ENCODE results near the gene CRHR1.

Gene CRHR1

DNA sequence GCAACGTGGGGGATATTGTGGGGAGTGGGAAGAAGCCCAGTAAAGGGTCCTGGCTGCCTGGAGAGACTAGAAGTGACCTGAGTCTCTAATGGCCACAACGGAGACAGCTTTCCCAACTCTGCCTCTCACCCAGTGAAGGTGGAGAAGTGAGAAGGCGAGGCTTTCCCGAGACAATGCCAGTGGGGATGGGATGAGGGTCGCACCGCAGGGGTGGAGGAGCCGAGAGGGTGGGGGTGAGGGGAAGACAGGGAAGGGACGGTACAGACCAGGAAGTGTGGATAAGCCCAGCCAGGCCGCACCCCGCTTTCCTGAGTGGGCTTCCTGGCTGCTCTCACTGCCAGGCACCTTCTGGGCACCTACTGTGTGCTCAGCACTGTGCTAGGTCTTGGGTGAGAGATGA lies 53.1 kb downstream of the CRHR1 start:
- in situ Hi-C loops (cut with HindIII; ENCODE audit: low sequenced_read_pairs) = no loop called here
- TF ChIP-seq, protein P1, sequence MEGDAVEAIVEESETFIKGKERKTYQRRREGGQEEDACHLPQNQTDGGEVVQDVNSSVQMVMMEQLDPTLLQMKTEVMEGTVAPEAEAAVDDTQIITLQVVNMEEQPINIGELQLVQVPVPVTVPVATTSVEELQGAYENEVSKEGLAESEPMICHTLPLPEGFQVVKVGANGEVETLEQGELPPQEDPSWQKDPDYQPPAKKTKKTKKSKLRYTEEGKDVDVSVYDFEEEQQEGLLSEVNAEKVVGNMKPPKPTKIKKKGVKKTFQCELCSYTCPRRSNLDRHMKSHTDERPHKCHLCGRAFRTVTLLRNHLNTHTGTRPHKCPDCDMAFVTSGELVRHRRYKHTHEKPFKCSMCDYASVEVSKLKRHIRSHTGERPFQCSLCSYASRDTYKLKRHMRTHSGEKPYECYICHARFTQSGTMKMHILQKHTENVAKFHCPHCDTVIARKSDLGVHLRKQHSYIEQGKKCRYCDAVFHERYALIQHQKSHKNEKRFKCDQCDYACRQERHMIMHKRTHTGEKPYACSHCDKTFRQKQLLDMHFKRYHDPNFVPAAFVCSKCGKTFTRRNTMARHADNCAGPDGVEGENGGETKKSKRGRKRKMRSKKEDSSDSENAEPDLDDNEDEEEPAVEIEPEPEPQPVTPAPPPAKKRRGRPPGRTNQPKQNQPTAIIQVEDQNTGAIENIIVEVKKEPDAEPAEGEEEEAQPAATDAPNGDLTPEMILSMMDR (IDR thresholded peaks at IDR 0.05; ENCODE audit: low read depth, low read length) = no peak
- H3K4me3 ChIP-seq (ENCODE audit: low read depth, low read length) = no peak overlapping the region

DNA sequence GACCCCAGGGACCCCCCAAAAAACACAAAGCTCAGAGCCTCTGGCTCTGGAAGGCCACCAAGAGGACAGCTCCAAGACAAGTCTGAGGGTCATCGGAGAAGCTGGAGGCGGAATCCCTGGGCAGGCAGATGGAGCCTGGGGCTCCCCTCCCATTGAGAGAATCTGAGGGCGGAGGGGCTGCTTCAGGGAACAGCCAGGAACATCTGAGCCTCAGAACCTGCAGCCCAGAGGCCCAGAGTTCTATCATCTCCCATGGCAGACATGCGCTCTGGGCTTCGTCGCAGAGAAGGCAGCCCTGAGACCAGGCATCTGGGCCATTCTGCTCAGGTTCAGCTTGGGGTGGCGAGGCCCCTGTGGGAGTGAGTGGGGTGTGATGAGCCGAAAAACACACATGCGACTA lies 53.5 kb downstream of the CRHR1 start:
- in situ Hi-C loops (cut with HindIII; ENCODE audit: low sequenced_read_pairs) = no loop called here
- H3K4me3 ChIP-seq (ENCODE audit: low read depth, low read length) = no peak overlapping the region
- TF ChIP-seq, protein P1 (IDR thresholded peaks at IDR 0.05; ENCODE audit: low read depth, low read length) = no peak
- no peak for DNase-seq (ENCODE audit: low read depth, low spot score)

More for the DNA sequence above, 53.1 kb downstream of the CRHR1 start:
- no peak for DNase-seq (ENCODE audit: low read depth, low spot score)

GRCh38 chr17:45838751-45839295 lies 54.7 kb downstream of the CRHR1 start:
- H3K4me3 ChIP-seq (ENCODE audit: low read depth, low read length) = no peak overlapping the region
- in situ Hi-C loops (cut with HindIII; ENCODE audit: low sequenced_read_pairs) = no loop called here
- TF ChIP-seq, protein P1 (IDR thresholded peaks at IDR 0.05; ENCODE audit: low read depth, low read length) = no peak
- no peak for DNase-seq (ENCODE audit: low read depth, low spot score)

DNA sequence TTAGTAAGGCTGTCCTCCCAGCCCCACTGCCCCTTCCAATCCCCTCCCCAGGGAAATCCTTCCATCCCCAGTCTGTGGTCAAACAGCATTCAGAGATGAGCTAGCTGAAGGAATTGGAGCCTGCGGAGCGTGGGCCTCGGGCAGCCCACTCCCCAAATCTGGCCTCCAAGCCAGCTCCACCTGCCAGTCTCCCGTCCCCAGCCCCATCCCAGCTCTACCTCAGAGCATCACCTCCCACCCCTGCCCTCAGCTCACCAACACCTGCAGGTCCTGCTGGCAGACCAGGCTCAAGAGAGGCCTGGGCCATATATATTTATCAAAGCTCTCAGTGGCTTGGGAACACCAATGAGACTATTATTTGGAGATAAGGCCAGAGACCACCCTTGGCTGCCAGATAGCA lies 55.3 kb downstream of the CRHR1 start:
- TF ChIP-seq, protein P1 (IDR thresholded peaks at IDR 0.05; ENCODE audit: low read depth, low read length) = no peak
- H3K4me3 ChIP-seq (ENCODE audit: low read depth, low read length) = no peak overlapping the region
- no peak for DNase-seq (ENCODE audit: low read depth, low spot score)
- in situ Hi-C loops (cut with HindIII; ENCODE audit: low sequenced_read_pairs) = no loop called here

DNA sequence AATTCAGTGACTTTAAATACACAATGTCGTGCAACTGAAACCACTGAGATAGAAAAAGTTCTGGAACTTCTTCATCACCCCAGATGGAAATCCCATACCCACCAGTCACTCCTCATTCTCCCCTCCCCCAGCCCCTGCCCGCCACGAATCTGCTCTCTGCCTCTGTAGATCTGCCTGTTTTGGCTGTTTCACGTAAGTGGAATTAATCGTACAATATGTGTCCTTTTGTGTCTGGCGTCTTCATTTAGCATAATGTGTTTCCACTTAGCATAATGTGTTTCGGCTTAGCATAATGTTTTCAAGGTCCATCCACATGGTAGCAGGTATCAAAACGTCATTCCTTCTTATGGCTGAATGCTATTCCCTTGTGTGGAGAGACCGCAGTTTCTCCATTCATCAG lies 57.1 kb downstream of the CRHR1 start:
- no peak overlapping the region for H3K4me3 ChIP-seq (ENCODE audit: low read depth, low read length)
- in situ Hi-C loops (cut with HindIII; ENCODE audit: low sequenced_read_pairs) = no loop called here
- no peak for DNase-seq (ENCODE audit: low read depth, low spot score)
- TF ChIP-seq, protein P1 (IDR thresholded peaks at IDR 0.05; ENCODE audit: low read depth, low read length) = no peak

DNA sequence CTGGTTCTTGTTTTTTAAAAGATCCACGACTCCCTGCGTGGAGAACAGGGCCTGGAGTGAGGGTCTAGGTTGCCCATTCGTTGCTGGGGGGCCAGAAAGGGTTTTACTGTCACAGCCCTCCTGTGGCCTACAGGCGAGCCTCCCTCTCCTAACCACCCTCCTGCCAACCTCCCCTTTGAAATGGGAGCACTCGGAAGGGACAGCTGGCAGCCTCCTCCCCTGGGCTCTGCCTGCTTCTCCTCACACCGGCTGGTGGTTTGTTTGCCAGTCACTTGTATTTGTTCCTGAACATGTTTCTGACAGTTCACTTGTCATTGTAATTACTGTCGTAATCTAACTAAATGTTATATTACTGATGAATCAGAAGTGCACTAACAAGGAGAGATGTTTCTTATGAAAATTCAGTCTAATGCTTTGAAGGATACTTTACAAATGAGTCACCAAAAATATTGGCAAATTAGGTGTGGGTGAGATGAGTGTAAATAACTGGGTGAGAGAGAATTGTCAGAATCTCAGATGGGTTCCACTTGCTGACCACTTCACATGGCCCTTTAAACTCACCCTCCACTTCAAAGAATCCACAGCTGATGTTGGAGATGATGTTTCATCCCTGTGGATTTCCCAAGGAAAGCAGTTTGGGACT lies 57.9 kb downstream of the CRHR1 start:
- DNase-seq (ENCODE audit: low read depth, low spot score) = no peak
- in situ Hi-C loops (cut with HindIII; ENCODE audit: low sequenced_read_pairs) = no loop called here
- no peak overlapping the region for H3K4me3 ChIP-seq (ENCODE audit: low read depth, low read length)
- TF ChIP-seq, protein P1 (IDR thresholded peaks at IDR 0.05; ENCODE audit: low read depth, low read length) = no peak
